GM12864 (cell line): ENCODE measurements around the gene STK38.

ENCODE experiments used
- DNase-seq: peaks from one replicate; pipeline ENCODE4 v3.0.0-alpha.2; 2011; ENCODE audit warnings: low read depth
- H3K4me3 ChIP-seq: 2 replicates; pipeline ENCODE4 v1.5.1; 2011; ENCODE audit warnings: mild to moderate bottlenecking, low read depth, low read length, control low read depth
- CTCF ChIP-seq: IDR thresholded peaks from 2 replicates; pipeline ENCODE4 v1.5.1; 2011; ENCODE audit warnings: low read depth, mild to moderate bottlenecking, moderate library complexity, low read length, control low read depth, inconsistent platforms; ENCODE audit errors: missing control alignments

STK38 gene

DNA sequence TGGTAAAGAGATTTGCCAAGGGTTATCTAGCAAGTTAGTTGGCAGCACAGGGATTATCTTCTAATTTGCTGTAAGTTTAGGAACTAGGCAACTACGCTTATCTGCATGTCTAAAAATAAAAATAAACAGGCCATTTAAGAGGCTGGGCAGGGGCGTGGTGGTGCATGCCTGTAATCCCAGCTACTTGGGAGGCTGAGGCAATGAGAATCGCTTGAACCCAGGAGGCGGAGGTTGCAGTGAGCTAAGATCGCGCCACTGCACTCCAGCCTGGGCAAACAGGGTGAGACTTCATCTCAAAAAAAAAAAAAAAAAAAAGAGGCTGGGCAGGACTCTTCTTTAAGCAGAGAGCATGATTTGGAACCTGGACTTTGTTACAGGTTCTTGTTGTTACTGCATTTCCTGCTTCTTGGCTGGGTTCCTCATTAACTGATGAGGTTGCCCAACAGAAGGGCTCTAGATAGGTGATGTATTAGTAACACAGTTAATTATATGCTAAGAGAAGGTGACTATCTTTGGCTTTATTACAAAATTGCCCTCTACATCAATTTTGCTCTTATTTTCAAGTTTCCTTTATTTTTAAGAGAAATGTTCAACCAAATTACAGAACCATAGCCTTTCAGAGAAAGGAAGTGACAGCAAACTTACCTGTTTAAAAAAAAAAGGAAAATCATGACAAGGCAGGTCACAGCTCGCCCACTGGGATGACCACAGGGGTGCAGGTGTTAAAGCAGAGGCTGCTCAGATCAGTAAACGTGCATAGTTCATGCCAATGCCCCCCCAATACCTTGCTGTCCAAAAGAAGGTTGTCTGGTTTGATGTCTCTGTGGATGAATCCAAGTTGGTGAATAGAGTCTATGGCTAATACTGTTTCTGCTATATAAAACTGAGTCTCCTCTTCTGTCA, 32.5 kb downstream of the STK38 start:
- DNase-seq = no peak
- TF ChIP-seq CTCF = no peak

DNA sequence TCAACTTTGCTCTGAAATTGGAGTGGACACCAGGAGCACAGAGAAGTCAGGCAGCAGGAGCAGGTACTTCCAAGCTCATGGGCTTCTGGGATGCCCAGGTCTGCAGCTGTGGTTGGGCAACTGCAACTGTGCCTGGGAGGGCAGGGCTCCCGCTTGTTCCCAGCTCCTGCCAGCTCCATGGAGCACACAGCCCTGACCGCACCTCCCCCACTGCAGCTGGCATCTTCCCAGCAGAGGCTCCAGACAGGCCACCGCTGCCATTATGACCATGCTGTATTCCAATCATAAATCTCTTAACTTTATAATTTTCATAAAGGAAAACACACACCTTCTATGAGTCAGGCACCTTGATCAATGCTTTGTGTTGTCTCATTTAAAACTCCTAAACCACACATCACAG, 36.9 kb downstream of the STK38 start:
- TF ChIP-seq CTCF = no peak
- H3K4me3 ChIP-seq = no peak overlapping the region
- no peak for DNase-seq

More for the DNA sequence above, 32.5 kb downstream of the STK38 start:
- H3K4me3 ChIP-seq = no peak overlapping the region

DNA sequence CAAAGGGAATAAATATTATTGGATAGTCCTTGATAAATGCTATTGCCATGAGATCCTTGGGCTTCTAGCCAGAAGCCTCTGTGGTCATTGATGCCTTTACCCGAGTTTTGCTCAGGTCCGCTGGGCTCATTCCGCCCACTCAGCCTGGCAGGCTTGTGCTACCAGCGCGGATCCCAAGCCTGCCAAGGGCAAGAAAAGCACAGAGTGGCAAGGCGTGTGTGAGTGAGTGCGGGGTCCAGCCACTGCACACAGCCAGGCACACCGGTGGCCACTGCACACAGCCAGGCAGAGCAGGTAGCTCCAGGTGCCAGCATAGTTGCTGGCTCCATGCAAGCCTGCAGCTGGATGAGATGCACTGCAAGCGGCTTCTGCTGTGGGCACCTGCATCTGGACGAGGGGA, 38.7 kb downstream of the STK38 start:
- DNase-seq = no peak
- TF ChIP-seq CTCF = no peak
- H3K4me3 ChIP-seq = no peak overlapping the region

DNA sequence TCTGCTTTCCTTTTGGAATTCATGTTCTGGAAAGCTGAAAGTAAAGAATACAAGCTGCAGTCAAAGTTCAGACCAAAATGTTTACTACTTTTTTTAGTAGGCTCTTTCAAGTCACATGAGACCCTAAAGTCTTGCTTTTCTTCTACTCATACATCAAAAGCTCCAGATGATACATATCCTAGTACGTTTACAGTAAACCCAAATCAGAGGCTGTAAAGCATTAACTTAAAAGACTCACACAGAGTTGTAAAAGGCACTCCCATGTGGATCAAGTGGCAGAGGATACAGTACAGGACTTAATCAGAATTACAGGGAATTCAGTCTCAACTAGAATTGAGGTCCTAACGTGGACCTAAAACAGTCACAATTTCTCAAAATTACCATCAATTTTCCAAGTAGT, 40.7 kb downstream of the STK38 start:
- no peak overlapping the region for H3K4me3 ChIP-seq
- TF ChIP-seq CTCF = no peak
- DNase-seq = no peak

DNA sequence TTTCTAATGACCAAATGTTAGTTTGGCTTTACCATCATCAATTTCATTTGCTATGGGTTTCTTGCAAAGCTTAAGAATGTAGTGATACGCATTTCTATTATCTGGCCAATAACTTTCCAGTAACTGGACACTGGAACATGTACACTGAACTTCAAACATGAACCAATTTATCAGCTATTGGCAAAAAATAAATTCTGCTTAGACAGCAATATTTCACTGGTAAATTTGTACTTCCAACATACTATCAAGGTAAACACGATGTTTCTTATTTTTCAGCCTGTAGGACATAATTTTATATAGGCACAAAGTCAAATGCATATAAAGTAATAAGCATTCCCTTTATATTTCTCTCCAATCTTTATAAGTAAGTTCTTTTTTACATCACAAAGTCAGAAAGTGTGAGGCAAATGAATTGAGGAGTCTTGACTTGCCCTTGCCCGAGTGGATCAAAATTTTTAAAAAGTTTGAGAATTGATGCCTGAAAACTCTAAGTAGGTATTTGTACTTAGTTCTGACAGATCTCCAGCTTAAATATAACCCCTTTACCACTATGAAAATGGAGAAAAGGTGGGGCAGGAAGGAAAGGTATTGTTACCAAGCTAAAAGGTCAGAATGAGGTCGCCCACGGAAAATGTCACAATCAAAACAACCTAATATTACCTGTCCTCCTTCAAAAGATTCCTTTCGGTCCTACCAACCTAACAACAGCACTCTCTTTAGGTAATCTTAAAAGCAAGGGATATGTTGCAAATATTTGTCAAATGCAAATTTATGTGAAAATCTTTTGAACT, 41.3 kb downstream of the STK38 start:
- DNase-seq = no peak
- no peak for TF ChIP-seq CTCF
- H3K4me3 ChIP-seq = no peak overlapping the region

- H3K4me3 ChIP-seq = no peak overlapping the region
- TF ChIP-seq CTCF = no peak
- DNase-seq = no peak
Measured at GRCh38 chr6:36504982-36505381, 42.3 kb downstream of the STK38 start.
